HEK293 (cell line): ENCODE results near the gene SENP5.

Experiments
- HOXA7 ChIP-seq: sonication (generic); formaldehyde crosslinking; IDR thresholded peaks from 2 replicates; pipeline ENCODE4 v1.8.1; 2022; ENCODE audit warnings: missing genetic modification reagents, borderline replicate concordance
- RBAK ChIP-seq: fragments of 450-650 bp; formaldehyde crosslinking; IDR thresholded peaks from 2 replicates; pipeline ENCODE4 v1.5.1; 2016; ENCODE audit warnings: missing biosample characterization, missing genetic modification characterization
- REST ChIP-seq: fragments of 450-650 bp; formaldehyde crosslinking; IDR thresholded peaks from 2 replicates; pipeline ENCODE4 v1.5.1; 2016; ENCODE audit warnings: missing biosample characterization, missing genetic modification characterization
- WT1 ChIP-seq: fragments of 450-650 bp; formaldehyde crosslinking; IDR thresholded peaks from 2 replicates; pipeline ENCODE4 v1.5.1; 2016; ENCODE audit warnings: missing biosample characterization, missing genetic modification characterization
- YY2 ChIP-seq: fragments of 450-650 bp; formaldehyde crosslinking; IDR thresholded peaks from 2 replicates; pipeline ENCODE4 v1.5.1; 2016; ENCODE audit warnings: missing biosample characterization, missing genetic modification characterization
- ZBTB6 ChIP-seq: fragments of 450-650 bp; formaldehyde crosslinking; IDR thresholded peaks from 2 replicates; pipeline ENCODE4 v1.5.1; 2017; ENCODE audit warnings: missing biosample characterization, missing genetic modification characterization
- ZNF10 ChIP-seq: fragments of 450-650 bp; formaldehyde crosslinking; IDR thresholded peaks from 2 replicates; pipeline ENCODE4 v1.5.1; 2017; ENCODE audit warnings: missing biosample characterization, missing genetic modification characterization
- ZNF175 ChIP-seq: fragments of 450-650 bp; formaldehyde crosslinking; IDR thresholded peaks from 2 replicates; pipeline ENCODE4 v1.5.1; 2016; ENCODE audit warnings: missing biosample characterization, missing genetic modification characterization
- ZNF2 ChIP-seq: fragments of 450-650 bp; formaldehyde crosslinking; IDR thresholded peaks from 2 replicates; pipeline ENCODE4 v1.5.1; 2016; ENCODE audit warnings: missing biosample characterization, missing genetic modification characterization
- ZNF366 ChIP-seq: fragments of 450-650 bp; formaldehyde crosslinking; conservative IDR thresholded peaks from 2 replicates; pipeline ENCODE4 v1.5.1; 2016; ENCODE audit warnings: missing biosample characterization, missing genetic modification characterization
- ZNF37A ChIP-seq: fragments of 450-650 bp; IDR thresholded peaks from 2 replicates; pipeline ENCODE4 v1.5.1; 2018; ENCODE audit warnings: missing biosample characterization, missing genetic modification characterization
- ZNF521 ChIP-seq: fragments of 450-650 bp; formaldehyde crosslinking; IDR thresholded peaks from 2 replicates; pipeline ENCODE4 v1.5.1; 2017; ENCODE audit warnings: missing biosample characterization, mild to moderate bottlenecking, missing genetic modification characterization
- ZNF549 ChIP-seq: fragments of 450-650 bp; IDR thresholded peaks from 2 replicates; pipeline ENCODE4 v1.5.1; 2018; ENCODE audit warnings: missing biosample characterization, missing genetic modification characterization, mild to moderate bottlenecking, inconsistent platforms, moderate library complexity
- ZNF571 ChIP-seq: fragments of 450-650 bp; formaldehyde crosslinking; IDR thresholded peaks from 2 replicates; pipeline ENCODE4 v1.5.0; 2017; ENCODE audit warnings: missing biosample characterization, missing genetic modification characterization
- ZNF580 ChIP-seq: fragments of 450-650 bp; formaldehyde crosslinking; IDR thresholded peaks from 2 replicates; pipeline ENCODE4 v1.5.1; 2016; ENCODE audit warnings: missing biosample characterization, missing genetic modification characterization
- ZNF585B ChIP-seq: fragments of 450-650 bp; formaldehyde crosslinking; IDR thresholded peaks from 2 replicates; pipeline ENCODE4 v1.5.1; 2016; ENCODE audit warnings: missing biosample characterization, missing genetic modification characterization
- ZNF624 ChIP-seq: fragments of 450-650 bp; formaldehyde crosslinking; IDR thresholded peaks from 2 replicates; pipeline ENCODE4 v1.5.1; 2017; ENCODE audit warnings: missing biosample characterization, missing genetic modification characterization
- ZNF677 ChIP-seq: fragments of 450-650 bp; IDR thresholded peaks from 2 replicates; pipeline ENCODE4 v1.5.0; 2018; ENCODE audit warnings: missing biosample characterization, mild to moderate bottlenecking, missing genetic modification characterization, moderate library complexity
- ZNF791 ChIP-seq: fragments of 450-650 bp; formaldehyde crosslinking; IDR thresholded peaks from 2 replicates; pipeline ENCODE4 v1.5.1; 2016; ENCODE audit warnings: missing biosample characterization, missing genetic modification characterization
- ZNF830 ChIP-seq: fragments of 450-650 bp; IDR thresholded peaks from 2 replicates; pipeline ENCODE4 v1.5.0; 2018; ENCODE audit warnings: missing biosample characterization, missing genetic modification characterization, low read depth, mild to moderate bottlenecking, moderate library complexity
- ZXDB ChIP-seq: fragments of 450-650 bp; formaldehyde crosslinking; IDR thresholded peaks from 2 replicates; pipeline ENCODE4 v1.5.1; 2016; ENCODE audit warnings: missing biosample characterization, missing genetic modification characterization
- TF ChIP-seq, protein P1 (sequence below): fragments of 450-650 bp; formaldehyde crosslinking; IDR thresholded peaks from 2 replicates; pipeline ENCODE4 v1.5.1; 2016; ENCODE audit warnings: missing biosample characterization, missing genetic modification characterization
- TF ChIP-seq, protein P2 (sequence below): fragments of 450-650 bp; formaldehyde crosslinking; IDR thresholded peaks from 2 replicates; pipeline ENCODE4 v1.5.1; 2016; ENCODE audit warnings: missing biosample characterization, missing genetic modification characterization, borderline replicate concordance
- TF ChIP-seq, protein P3 (sequence below): fragments of 450-650 bp; formaldehyde crosslinking; IDR thresholded peaks from 2 replicates; pipeline ENCODE4 v1.5.1; 2017; ENCODE audit warnings: missing biosample characterization, missing genetic modification characterization
- TF ChIP-seq, protein P4 (sequence below): fragments of 450-650 bp; formaldehyde crosslinking; IDR thresholded peaks from 2 replicates; pipeline ENCODE4 v1.5.1; 2016; ENCODE audit warnings: missing biosample characterization, missing genetic modification characterization
- TF ChIP-seq, protein P5 (sequence below): fragments of 450-650 bp; IDR thresholded peaks from 2 replicates; pipeline ENCODE4 v1.5.1; 2018; ENCODE audit warnings: missing biosample characterization, missing genetic modification characterization

Gene SENP5

GRCh38 chr3:196942226-196942914 lies 74.7 kb downstream of the SENP5 start, which contains the start of gene NCBP2 (continued):
- TF ChIP-seq, protein P1, sequence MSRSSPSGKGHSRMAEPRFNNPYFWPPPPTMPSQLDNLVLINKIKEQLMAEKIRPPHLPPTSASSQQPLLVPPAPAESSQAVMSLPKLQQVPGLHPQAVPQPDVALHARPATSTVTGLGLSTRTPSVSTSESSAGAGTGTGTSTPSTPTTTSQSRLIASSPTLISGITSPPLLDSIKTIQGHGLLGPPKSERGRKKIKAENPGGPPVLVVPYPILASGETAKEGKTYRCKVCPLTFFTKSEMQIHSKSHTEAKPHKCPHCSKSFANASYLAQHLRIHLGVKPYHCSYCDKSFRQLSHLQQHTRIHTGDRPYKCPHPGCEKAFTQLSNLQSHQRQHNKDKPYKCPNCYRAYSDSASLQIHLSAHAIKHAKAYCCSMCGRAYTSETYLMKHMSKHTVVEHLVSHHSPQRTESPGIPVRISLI: no peak
- TF ChIP-seq ZNF37A (tag by site-specific recombination): no peak
- no peak; the same call in 1 of the 2 replicates for TF ChIP-seq ZNF580 (tag by site-specific recombination)
- TF ChIP-seq YY2: no peak; the same call in 1 of the 2 replicates
- TF ChIP-seq, protein P2, sequence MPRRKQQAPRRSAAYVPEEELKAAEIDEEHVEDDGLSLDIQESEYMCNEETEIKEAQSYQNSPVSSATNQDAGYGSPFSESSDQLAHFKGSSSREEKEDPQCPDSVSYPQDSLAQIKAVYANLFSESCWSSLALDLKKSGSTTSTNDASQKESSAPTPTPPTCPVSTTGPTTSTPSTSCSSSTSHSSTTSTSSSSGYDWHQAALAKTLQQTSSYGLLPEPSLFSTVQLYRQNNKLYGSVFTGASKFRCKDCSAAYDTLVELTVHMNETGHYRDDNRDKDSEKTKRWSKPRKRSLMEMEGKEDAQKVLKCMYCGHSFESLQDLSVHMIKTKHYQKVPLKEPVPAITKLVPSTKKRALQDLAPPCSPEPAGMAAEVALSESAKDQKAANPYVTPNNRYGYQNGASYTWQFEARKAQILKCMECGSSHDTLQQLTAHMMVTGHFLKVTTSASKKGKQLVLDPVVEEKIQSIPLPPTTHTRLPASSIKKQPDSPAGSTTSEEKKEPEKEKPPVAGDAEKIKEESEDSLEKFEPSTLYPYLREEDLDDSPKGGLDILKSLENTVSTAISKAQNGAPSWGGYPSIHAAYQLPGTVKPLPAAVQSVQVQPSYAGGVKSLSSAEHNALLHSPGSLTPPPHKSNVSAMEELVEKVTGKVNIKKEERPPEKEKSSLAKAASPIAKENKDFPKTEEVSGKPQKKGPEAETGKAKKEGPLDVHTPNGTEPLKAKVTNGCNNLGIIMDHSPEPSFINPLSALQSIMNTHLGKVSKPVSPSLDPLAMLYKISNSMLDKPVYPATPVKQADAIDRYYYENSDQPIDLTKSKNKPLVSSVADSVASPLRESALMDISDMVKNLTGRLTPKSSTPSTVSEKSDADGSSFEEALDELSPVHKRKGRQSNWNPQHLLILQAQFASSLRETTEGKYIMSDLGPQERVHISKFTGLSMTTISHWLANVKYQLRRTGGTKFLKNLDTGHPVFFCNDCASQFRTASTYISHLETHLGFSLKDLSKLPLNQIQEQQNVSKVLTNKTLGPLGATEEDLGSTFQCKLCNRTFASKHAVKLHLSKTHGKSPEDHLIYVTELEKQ: no peak
- TF ChIP-seq HOXA7: no peak
- no peak for TF ChIP-seq REST
- no peak for TF ChIP-seq ZNF521
- TF ChIP-seq ZNF366 (tag by site-specific recombination): no peak
- TF ChIP-seq, protein P3, sequence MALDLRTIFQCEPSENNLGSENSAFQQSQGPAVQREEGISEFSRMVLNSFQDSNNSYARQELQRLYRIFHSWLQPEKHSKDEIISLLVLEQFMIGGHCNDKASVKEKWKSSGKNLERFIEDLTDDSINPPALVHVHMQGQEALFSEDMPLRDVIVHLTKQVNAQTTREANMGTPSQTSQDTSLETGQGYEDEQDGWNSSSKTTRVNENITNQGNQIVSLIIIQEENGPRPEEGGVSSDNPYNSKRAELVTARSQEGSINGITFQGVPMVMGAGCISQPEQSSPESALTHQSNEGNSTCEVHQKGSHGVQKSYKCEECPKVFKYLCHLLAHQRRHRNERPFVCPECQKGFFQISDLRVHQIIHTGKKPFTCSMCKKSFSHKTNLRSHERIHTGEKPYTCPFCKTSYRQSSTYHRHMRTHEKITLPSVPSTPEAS (tag by site-specific recombination): no peak
- no peak for TF ChIP-seq RBAK
- TF ChIP-seq ZNF624 (tag by site-specific recombination): no peak
- no peak for TF ChIP-seq ZNF677
- peak; percentile 98 for TF ChIP-seq ZNF2 (tag by site-specific recombination)
- no peak for TF ChIP-seq ZNF175 (tag by site-specific recombination)
- peak; percentile 80 for TF ChIP-seq ZXDB (tag by site-specific recombination)
- no peak for TF ChIP-seq ZBTB6 (tag by site-specific recombination)
- TF ChIP-seq, protein P4, sequence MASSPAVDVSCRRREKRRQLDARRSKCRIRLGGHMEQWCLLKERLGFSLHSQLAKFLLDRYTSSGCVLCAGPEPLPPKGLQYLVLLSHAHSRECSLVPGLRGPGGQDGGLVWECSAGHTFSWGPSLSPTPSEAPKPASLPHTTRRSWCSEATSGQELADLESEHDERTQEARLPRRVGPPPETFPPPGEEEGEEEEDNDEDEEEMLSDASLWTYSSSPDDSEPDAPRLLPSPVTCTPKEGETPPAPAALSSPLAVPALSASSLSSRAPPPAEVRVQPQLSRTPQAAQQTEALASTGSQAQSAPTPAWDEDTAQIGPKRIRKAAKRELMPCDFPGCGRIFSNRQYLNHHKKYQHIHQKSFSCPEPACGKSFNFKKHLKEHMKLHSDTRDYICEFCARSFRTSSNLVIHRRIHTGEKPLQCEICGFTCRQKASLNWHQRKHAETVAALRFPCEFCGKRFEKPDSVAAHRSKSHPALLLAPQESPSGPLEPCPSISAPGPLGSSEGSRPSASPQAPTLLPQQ (tag by site-specific recombination): no peak; the same call in none of the 2 replicates
- no peak for TF ChIP-seq ZNF791
- TF ChIP-seq ZNF585B: no peak
- TF ChIP-seq ZNF10 (tag by site-specific recombination): no peak
- no peak for TF ChIP-seq ZNF549 (tag by site-specific recombination)
- TF ChIP-seq WT1 (tag by site-specific recombination): no peak; the same call in 1 of the 2 replicates
- TF ChIP-seq, protein P5, sequence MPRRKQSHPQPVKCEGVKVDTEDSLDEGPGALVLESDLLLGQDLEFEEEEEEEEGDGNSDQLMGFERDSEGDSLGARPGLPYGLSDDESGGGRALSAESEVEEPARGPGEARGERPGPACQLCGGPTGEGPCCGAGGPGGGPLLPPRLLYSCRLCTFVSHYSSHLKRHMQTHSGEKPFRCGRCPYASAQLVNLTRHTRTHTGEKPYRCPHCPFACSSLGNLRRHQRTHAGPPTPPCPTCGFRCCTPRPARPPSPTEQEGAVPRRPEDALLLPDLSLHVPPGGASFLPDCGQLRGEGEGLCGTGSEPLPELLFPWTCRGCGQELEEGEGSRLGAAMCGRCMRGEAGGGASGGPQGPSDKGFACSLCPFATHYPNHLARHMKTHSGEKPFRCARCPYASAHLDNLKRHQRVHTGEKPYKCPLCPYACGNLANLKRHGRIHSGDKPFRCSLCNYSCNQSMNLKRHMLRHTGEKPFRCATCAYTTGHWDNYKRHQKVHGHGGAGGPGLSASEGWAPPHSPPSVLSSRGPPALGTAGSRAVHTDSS (tag by site-specific recombination): no peak
- no peak for TF ChIP-seq ZNF830
- TF ChIP-seq ZNF571: no peak
